Left ventricle myocardium superior (tissue), 1 donor: Measurements from ENCODE around the gene PRELP. TPM values are rescaled to one million over a fixed set of nuclear protein-coding genes. Genes with fewer than 3 reads are reported as not detected.

ENCODE experiments used
- ATAC-seq: fragments of 200-7000 bp; cut with Tn5 transposase; one replicate; pipeline ENCODE4 v1.9.1; 2020; ENCODE audit warnings: mild to moderate bottlenecking, moderate library complexity
- DNase-seq: peaks from one replicate; pipeline ENCODE4 v3.0.0-alpha.2; 2020
- intact Hi-C: fragments of 100-400 bp; cut with micrococcal nuclease; formaldehyde crosslinking; loops from one replicate; pipeline ENCODE4 v1.11.0; 2022
- total RNA-seq: library from RNA; stranded (reverse); fragmentation: NEBNext Ultra II Directional; extraction: Animal tissue kit (Norgen Biotek cat#: 25700); gene quantifications from one replicate; pipeline ENCODE4 v1.2.1, GENCODE V29; 2021
- donor health status: DM: no; HTN: yes; CAD: no; lungs with severe emphysema.

The PRELP gene
- total RNA-seq, 1 donor from 2014 or later, result 22.5 TPM

DNA sequence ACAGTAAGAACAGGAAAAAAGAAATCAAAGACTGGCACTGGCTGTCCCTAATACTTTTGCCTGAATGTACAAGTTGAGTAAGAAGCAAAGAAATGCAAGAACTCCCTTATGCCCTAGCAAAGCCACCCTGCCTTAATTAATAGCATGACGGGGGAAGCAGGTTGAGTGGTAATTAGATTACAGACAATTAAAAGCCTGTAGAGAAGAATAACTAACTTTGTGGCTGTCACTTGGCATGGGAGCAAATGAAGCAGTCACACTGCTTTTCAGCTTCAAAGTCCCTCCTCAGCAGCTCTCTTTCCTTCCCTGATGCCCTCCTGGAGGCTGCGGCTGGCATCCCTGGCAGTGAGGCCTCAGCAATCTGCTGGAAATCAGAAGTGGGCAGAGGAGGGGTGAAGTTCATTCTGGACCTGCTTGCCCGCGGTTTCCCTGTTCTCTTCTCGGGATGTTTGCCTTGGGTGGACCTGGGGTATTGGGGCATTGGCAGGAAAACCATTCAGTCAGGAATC is 21.7 kb downstream of the PRELP start:
- intact Hi-C loops, result no loop called here
- DNase-seq (no peak), ATAC-seq (no peak)

GRCh38 chr1:203499643-203500278 is 24.2 kb downstream of the PRELP start:
- no peak for ATAC-seq
- intact Hi-C loops, result no loop called here
- DNase-seq, result no peak

- DNase-seq, result no peak
- no peak for ATAC-seq
- intact Hi-C loops, result no loop called here
These were observed 24.7 kb downstream of the PRELP start for GRCh38 chr1:203500279-203500678.

- ATAC-seq (no peak), DNase-seq (no peak)
- intact Hi-C loops, result loop anchor here (2.0 kb wide), 1 partner anchor 197 kb away; no protein-coding TSS in a partner anchor
These were observed 28.2 kb downstream of the PRELP start for GRCh38 chr1:203503836-203504235.

DNA sequence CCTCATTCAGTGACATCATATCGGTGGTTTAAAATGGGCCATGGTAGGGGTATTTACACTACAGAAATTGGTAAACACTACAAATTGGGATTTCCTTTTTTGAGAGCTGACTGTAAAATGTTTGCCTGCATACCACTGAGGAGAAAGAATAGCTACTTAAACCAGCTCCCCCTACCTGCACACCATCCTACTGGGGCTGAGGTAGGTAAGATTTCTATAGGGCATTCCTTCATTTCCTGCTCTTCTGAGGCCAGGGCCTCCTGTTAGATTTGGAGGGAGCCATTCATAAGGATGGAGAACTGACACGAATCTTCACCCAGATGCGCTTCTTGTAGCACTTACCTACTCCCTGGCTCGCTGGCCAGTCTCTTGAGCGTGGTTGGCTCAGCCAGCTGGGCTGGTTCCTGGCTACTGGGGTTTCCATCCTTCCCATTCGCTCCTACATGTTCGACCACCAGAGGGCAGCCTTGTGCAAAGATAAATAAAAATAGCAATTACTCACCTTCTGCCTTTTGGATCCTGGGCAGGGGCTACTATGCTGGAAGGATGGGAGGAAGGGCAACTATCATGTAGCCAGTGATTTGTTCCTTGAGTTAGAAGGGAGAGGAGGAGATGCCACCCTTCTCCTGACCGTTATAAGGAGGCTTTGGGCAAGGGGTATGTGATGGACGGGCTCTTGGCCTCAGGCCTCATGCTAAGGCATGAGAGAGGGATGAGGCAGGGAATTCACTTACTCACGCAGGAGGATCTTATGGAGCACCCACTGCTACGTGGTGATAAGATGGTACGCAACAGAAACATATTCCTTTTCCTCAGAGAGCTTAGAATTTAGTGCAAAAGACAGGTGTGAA is 29.0 kb downstream of the PRELP start:
- ATAC-seq, result peak; percentile 47
- intact Hi-C loops, result loop anchor here (2.0 to 5.0 kb wide), 2 partner anchors 53 to 196 kb away; no protein-coding TSS in a partner anchor
- DNase-seq, result peak; percentile 86

DNA sequence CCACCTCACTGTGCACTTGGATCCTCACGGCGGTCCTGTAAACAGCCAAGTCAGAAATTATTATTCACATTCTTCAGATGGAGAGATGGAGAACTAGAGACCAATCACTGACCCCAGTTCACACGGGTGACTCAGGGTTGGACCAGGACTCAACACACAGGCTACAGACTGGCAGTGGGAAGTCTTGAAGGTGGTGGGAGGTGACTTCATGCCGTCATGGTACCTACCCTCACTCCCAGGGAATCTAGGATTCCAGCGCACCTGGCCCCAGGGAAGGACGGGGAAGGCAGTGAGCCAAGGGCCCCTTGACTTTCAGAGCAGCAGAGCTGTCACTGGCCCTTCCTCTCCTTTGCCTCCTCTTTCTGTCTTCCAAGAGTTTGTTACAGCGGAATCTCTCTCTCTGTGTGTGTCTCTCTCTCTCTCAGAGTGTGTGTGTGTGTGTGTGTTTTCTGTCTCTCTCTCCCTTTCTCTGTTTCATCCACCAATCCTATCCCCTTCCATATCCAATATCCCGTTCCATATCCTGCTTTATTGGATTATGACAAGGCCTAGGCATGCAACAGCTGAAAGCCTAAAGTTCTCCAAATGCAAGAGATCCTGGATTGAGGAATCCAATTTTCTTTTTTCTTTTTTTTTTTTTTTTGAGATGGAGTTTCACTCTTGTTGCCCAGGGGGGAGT is 30.1 kb downstream of the PRELP start:
- no peak for DNase-seq
- ATAC-seq, result no peak

GRCh38 chr1:203506858-203507626 is 31.4 kb downstream of the PRELP start:
- ATAC-seq, result peak; percentile 55

More for the DNA sequence above, 30.1 kb downstream of the PRELP start:
- intact Hi-C loops, result loop anchor here (2.0 to 5.0 kb wide), 2 partner anchors 52 to 195 kb away; no protein-coding TSS in a partner anchor

DNA sequence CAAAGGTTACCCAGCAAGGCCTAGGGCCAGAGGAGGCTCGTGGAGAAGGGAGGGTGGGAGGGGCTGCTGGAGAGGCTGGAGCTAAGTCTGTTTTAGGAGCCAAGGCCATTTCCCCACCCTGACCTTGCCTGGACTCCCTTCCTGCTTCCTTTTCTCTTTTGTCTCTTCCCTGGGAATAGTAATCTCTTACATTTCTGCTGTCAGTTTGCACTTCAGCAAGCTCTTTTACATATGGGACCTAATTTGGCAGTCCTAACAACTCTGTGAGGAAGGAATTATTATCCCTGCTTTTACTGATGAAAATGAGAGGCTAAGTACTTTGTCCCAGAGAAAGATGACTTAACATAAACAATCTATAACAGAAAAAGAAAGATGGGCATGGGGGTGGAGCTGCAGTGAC is 32.2 kb downstream of the PRELP start:
- DNase-seq (no peak), ATAC-seq (peak; percentile 24)
- intact Hi-C loops, result loop anchor here (5.0 kb wide), 1 partner anchor 50 kb away; no protein-coding TSS in a partner anchor

More at GRCh38 chr1:203506858-203507626, 31.4 kb downstream of the PRELP start:
- intact Hi-C loops, result loop anchor here (5.0 kb wide), 1 partner anchor 50 kb away; no protein-coding TSS in a partner anchor
- DNase-seq, result peak; percentile 56

GRCh38 chr1:203508463-203509073 is 33.0 kb downstream of the PRELP start:
- DNase-seq (peak; percentile 66), ATAC-seq (peak; percentile 79)
- intact Hi-C loops, result loop anchor here (5.0 kb wide), 1 partner anchor 49 kb away; no protein-coding TSS in a partner anchor

DNA sequence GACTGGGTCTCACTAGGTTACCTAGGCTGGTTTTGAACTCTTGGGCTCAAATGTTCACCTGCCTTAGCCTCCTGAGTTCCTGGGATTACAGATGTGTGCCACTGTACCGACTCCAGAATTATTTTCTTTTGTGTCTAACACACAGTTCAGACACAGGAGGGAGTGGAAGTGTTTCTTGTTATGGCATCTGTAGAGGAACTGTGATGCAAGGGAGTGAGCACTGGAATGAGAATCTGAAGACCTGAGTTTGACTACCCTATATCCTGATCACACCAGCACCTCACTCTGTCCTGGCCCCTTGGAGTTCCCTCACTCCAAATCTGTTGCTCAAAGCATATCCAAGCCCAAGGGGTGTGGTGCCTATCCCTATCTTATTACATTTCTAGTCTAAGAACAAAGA is 33.5 kb downstream of the PRELP start:
- intact Hi-C loops, result loop anchor here (5.0 kb wide), 1 partner anchor 48 kb away; no protein-coding TSS in a partner anchor
- DNase-seq, result no peak
- ATAC-seq, result no peak

DNA sequence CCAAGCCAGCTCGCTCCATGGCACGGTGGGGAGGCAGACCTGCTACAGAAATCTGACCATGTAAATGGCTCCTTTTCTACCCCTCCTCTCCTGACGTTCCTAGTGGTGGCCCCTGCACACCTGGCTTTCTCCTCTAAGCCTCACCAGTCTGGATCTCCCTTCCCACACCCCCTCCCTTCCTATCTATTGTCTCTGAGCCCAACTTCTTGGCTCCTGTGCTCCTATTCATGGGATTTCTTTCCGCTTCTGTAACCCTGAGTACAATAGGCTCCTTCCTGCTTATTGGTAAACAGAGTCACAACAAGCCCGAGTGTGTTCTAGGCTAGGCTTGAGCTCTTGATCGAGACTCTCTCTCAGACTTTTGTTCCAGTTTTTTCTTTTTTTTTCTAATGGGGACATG is 35.9 kb downstream of the PRELP start:
- peak; percentile 4 for ATAC-seq
- DNase-seq, result no peak
- intact Hi-C loops, result no loop called here

GRCh38 chr1:203511930-203512329 is 36.3 kb downstream of the PRELP start:
- intact Hi-C loops, result no loop called here
- DNase-seq (no peak), ATAC-seq (no peak)

DNA sequence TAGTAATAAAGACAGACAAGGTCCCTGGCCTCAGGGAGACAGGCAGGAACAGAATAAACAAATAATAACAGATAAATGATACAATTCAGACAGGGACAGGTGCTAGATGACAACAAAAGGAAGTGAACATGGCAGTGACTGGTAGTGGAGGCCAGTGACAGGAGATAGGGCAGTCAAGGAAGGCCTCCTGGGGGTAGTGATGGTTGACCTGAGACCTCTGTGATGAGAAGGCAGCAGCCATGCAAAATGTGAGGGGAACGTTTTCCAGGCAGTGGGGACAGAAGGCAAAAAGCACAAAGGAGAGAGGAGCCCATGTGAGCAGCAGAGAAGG is 36.9 kb downstream of the PRELP start:
- DNase-seq, result no peak
- intact Hi-C loops, result no loop called here
- ATAC-seq, result no peak

- DNase-seq (no peak), ATAC-seq (peak; percentile 16)
- intact Hi-C loops, result no loop called here
These were observed 37.4 kb downstream of the PRELP start for GRCh38 chr1:203512848-203513584.

DNA sequence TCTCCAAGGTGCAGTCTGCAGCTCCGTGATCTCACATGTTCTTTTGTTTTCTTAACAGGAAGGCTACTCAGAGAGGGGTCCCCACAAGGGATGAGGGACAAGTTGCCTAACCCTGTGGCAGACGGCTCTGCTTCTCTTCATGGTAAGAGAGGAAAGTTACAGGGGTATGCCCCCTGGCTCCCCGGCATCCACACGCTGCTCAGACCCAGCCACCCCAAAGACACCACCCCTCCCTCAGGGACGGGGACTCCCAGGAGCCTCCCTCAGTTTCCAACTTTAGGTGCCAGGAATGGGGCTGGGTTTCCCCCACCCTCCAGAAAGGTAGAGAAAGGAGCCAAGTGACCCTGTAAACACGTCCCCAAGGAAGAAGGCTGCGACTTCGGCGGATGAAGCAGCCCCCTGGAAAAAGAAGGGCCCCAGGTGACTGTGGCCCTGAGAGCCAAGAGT is 38.0 kb downstream of the PRELP start:
- DNase-seq (no peak), ATAC-seq (no peak)
- intact Hi-C loops, result no loop called here

- ATAC-seq (no peak), DNase-seq (no peak)
These were observed 40.6 kb downstream of the PRELP start for GRCh38 chr1:203516184-203516583.

GRCh38 chr1:203516906-203517305 is 41.3 kb downstream of the PRELP start:
- intact Hi-C loops, result no loop called here
- ATAC-seq (no peak), DNase-seq (no peak)

More at GRCh38 chr1:203516184-203516583, 40.6 kb downstream of the PRELP start:
- intact Hi-C loops, result no loop called here
